CD8-positive, alpha-beta memory T cell (primary cell): ENCODE data around the gene CXCL5. TPM values are rescaled to one million over a fixed set of nuclear protein-coding genes. Genes with fewer than 3 reads are reported as not detected.
"Not testable (repeated sequence)": the region's sequence is repeated elsewhere in the genome, so short reads cannot be mapped to it uniquely, and the experiment has no call there.

Experiments
- CTCF ChIA-PET: fragments of 350-600 bp; sonication (Branson Sonifier 250); formaldehyde crosslinking; loops from one replicate; lab custom pipeline; 2021; ENCODE audit warnings: antibody characterized with exemption; lab: Charles Lee
- POLR2A ChIA-PET: fragments of 350-600 bp; sonication (Branson Sonifier 250); formaldehyde crosslinking; loops from one replicate; lab custom pipeline; 2021; ENCODE audit warnings: antibody characterized with exemption; lab: Charles Lee
- DNase-seq, 5 donors: peaks; one replicate each; pipeline versions ENCODE4 v3.0.0 to v3.0.0-alpha.2; 2020 to 2022; ENCODE audit warnings: mixed read lengths in 1 of 5
- H3K27ac ChIP-seq: one replicate; pipeline ENCODE4 v1.7.0; 2013; ENCODE audit warnings: low read depth, mild to moderate bottlenecking, low read length, moderate library complexity
- H3K27me3 ChIP-seq: 2 replicates; pipeline ENCODE4 v1.7.0; 2013; ENCODE audit warnings: low read length, mild to moderate bottlenecking; ENCODE audit not compliant: insufficient read depth, poor library complexity, severe bottlenecking
- H3K36me3 ChIP-seq: 2 replicates; pipeline ENCODE4 v1.7.0; 2013; ENCODE audit warnings: mild to moderate bottlenecking, low read length, moderate library complexity; ENCODE audit not compliant: insufficient read depth
- H3K4me1 ChIP-seq: 2 replicates; pipeline ENCODE4 v1.7.0; 2013; ENCODE audit warnings: mild to moderate bottlenecking, low read length, moderate library complexity; ENCODE audit not compliant: insufficient read depth
- H3K4me3 ChIP-seq: 2 replicates; pipeline ENCODE4 v1.7.0; 2013; ENCODE audit warnings: mild to moderate bottlenecking, low read length
- H3K9me3 ChIP-seq: 2 replicates; pipeline ENCODE4 v1.7.0; 2013; ENCODE audit warnings: mild to moderate bottlenecking, low read length
- H3K27ac Mint-ChIP-seq, 8 donors: one replicate each; pipeline ENCODE4 v1.8.0; 2020 to 2021; ENCODE audit warnings: mixed read lengths in 8 of 8, mild to moderate bottlenecking in 6 of 8, inconsistent platforms in 3 of 8, moderate library complexity in 3 of 8
- H3K27me3 Mint-ChIP-seq, 2 donors: one replicate each; pipeline ENCODE4 v1.8.0; 2020 to 2021; ENCODE audit warnings: mixed read lengths in 2 of 2, mild to moderate bottlenecking in 1 of 2, moderate library complexity in 1 of 2
- H3K36me3 Mint-ChIP-seq, 3 donors: one replicate each; pipeline ENCODE4 v1.8.0; 2020 to 2021; ENCODE audit warnings: mixed read lengths in 3 of 3, inconsistent platforms in 1 of 3, mild to moderate bottlenecking in 1 of 3
- H3K4me1 Mint-ChIP-seq, 3 donors: one replicate each; pipeline ENCODE4 v1.8.0; 2020 to 2021; ENCODE audit warnings: mixed read lengths in 3 of 3, inconsistent platforms in 1 of 3, mild to moderate bottlenecking in 1 of 3
- H3K4me3 Mint-ChIP-seq, 7 donors: one replicate each; pipeline ENCODE4 v1.8.0; 2020 to 2021; ENCODE audit warnings: mixed read lengths in 7 of 7, mild to moderate bottlenecking in 6 of 7, moderate library complexity in 4 of 7, inconsistent platforms in 2 of 7
- H3K9me3 Mint-ChIP-seq, 5 donors: one replicate each; pipeline ENCODE4 v1.8.0; 2020 to 2022; ENCODE audit warnings: mixed read lengths in 5 of 5, mild to moderate bottlenecking in 3 of 5, moderate library complexity in 2 of 5, inconsistent platforms in 1 of 5
- polyA plus RNA-seq: library from polyadenylated mRNA; unstranded; fragments of 300-500 nt; fragmentation: Illumina TruSeq; gene quantifications from one replicate; pipeline ENCODE4 v1.2.3, GENCODE V29; 2021
- total RNA-seq, 2 experiments: library from RNA; stranded (reverse); gene quantifications; one replicate each; pipeline ENCODE4 v1.2.3, GENCODE V29; 2021

Gene CXCL5
- total and polyA plus RNA-seq, 3 experiments from 2014 or later = not detected

- POLR2A ChIA-PET = no interaction called here
- Histone ChIP-seq H3K4me3 (no peak overlapping the region), H3K36me3 (no peaks in the 10 kb centered on the region), H3K4me1 (no peaks in the 10 kb centered on the region), H3K9me3 (no peaks in the 10 kb centered on the region), H3K27ac (no peak overlapping the region), H3K27me3 (no peaks in the 10 kb centered on the region)
- no peaks in the 10 kb centered on the region for H3K36me3 Mint-ChIP-seq
- no peak for DNase-seq
- CTCF ChIA-PET = no interaction called here
- H3K9me3 Mint-ChIP-seq = peaks cover 19 to 27% (median 20%) of the 10 kb centered on the region in 5 donors
- H3K27me3 Mint-ChIP-seq = no peaks in the 10 kb centered on the region
- no peaks in the 10 kb centered on the region for H3K4me1 Mint-ChIP-seq
- no peak overlapping the region for H3K4me3 Mint-ChIP-seq
- no peak overlapping the region for H3K27ac Mint-ChIP-seq
Observed at GRCh38 chr4:73962724-73963123, 35.8 kb downstream of the CXCL5 start.

GRCh38 chr4:73959041-73959440 is 39.4 kb downstream of the CXCL5 start:
- H3K27me3 Mint-ChIP-seq, POLR2A ChIA-PET, H3K4me3 ChIP-seq, CTCF ChIA-PET, H3K4me3 Mint-ChIP-seq, H3K36me3 ChIP-seq, H3K27ac Mint-ChIP-seq, H3K36me3 Mint-ChIP-seq, H3K4me1 Mint-ChIP-seq, H3K9me3 ChIP-seq, H3K27me3 ChIP-seq, DNase-seq, H3K27ac ChIP-seq, H3K4me1 ChIP-seq: not testable (repeated sequence)
- peaks cover 25 to 39% (median 33%) of the 10 kb centered on the region in 5 donors for H3K9me3 Mint-ChIP-seq

- Mint-ChIP-seq H3K36me3 (no peaks in the 10 kb centered on the region), H3K27ac (no peak overlapping the region), H3K9me3 (peaks cover 6 to 22% (median 12%) of the 10 kb centered on the region in 5 donors), H3K4me3 (no peak overlapping the region), H3K4me1 (no peaks in the 10 kb centered on the region), H3K27me3 (peaks cover 0 to 2% of the 10 kb centered on the region in 2 donors)
- POLR2A ChIA-PET = no interaction called here
- Histone ChIP-seq H3K4me1 (no peaks in the 10 kb centered on the region), H3K27ac (no peak overlapping the region), H3K9me3 (no peaks in the 10 kb centered on the region), H3K36me3 (no peaks in the 10 kb centered on the region), H3K27me3 (no peaks in the 10 kb centered on the region), H3K4me3 (no peak overlapping the region)
- no peak for DNase-seq
- CTCF ChIA-PET = no interaction called here
Observed at GRCh38 chr4:73952352-73952751, 46.1 kb downstream of the CXCL5 start.

- H3K27me3 ChIP-seq, H3K36me3 Mint-ChIP-seq, H3K27ac ChIP-seq, CTCF ChIA-PET, H3K27ac Mint-ChIP-seq, H3K36me3 ChIP-seq, H3K4me3 ChIP-seq, H3K27me3 Mint-ChIP-seq, H3K4me1 Mint-ChIP-seq, H3K4me1 ChIP-seq, H3K4me3 Mint-ChIP-seq, H3K9me3 ChIP-seq, DNase-seq, POLR2A ChIA-PET: not testable (repeated sequence)
- H3K9me3 Mint-ChIP-seq = peaks cover 1 to 16% (median 9%) of the 10 kb centered on the region in 5 donors
Observed at GRCh38 chr4:73950376-73950920, 48.0 kb downstream of the CXCL5 start.

- Mint-ChIP-seq H3K4me3 (no peak overlapping the region), H3K4me1 (no peaks in the 10 kb centered on the region), H3K9me3 (peaks cover under 1 to 10% (median 3%) of the 10 kb centered on the region in 5 donors), H3K36me3 (no peaks in the 10 kb centered on the region), H3K27ac (no peak overlapping the region), H3K27me3 (peaks cover 4 to 14% of the 10 kb centered on the region in 2 donors)
- H3K27me3 ChIP-seq = no peaks in the 10 kb centered on the region
- ChIA-PET CTCF (no interaction called here), POLR2A (no interaction called here)
- no peak overlapping the region for H3K27ac ChIP-seq
- H3K4me1 ChIP-seq = no peaks in the 10 kb centered on the region
- H3K4me3 ChIP-seq = no peak overlapping the region
- no peaks in the 10 kb centered on the region for H3K36me3 ChIP-seq
- no peak for DNase-seq
- H3K9me3 ChIP-seq = no peaks in the 10 kb centered on the region
Observed at GRCh38 chr4:73948990-73949706, 49.3 kb downstream of the CXCL5 start.

- DNase-seq = no peak
- H3K4me3 Mint-ChIP-seq = no peak overlapping the region
- H3K36me3 ChIP-seq = no peaks in the 10 kb centered on the region
- H3K4me1 Mint-ChIP-seq = no peaks in the 10 kb centered on the region
- no peaks in the 10 kb centered on the region for H3K27me3 ChIP-seq
- H3K27ac Mint-ChIP-seq = no peak overlapping the region
- H3K4me1 ChIP-seq = no peaks in the 10 kb centered on the region
- peaks cover 3 to 20% of the 10 kb centered on the region in 2 donors for H3K27me3 Mint-ChIP-seq
- no peaks in the 10 kb centered on the region for H3K36me3 Mint-ChIP-seq
- H3K4me3 ChIP-seq = no peak overlapping the region
- H3K9me3 Mint-ChIP-seq = peaks cover 0 to 9% (median 3%) of the 10 kb centered on the region in 5 donors
- CTCF ChIA-PET = no interaction called here
- no peak overlapping the region for H3K27ac ChIP-seq
- POLR2A ChIA-PET = no interaction called here
- no peaks in the 10 kb centered on the region for H3K9me3 ChIP-seq
Observed at GRCh38 chr4:73948291-73948690, 50.2 kb downstream of the CXCL5 start.

GRCh38 chr4:73947239-73947985 is 51.1 kb downstream of the CXCL5 start:
- Histone ChIP-seq H3K4me3 (no peak overlapping the region), H3K27ac (no peak overlapping the region), H3K9me3 (no peaks in the 10 kb centered on the region), H3K4me1 (no peaks in the 10 kb centered on the region), H3K27me3 (no peaks in the 10 kb centered on the region), H3K36me3 (no peaks in the 10 kb centered on the region)
- POLR2A ChIA-PET = no interaction called here
- Mint-ChIP-seq H3K9me3 (peaks cover 0 to 6% (median 3%) of the 10 kb centered on the region in 5 donors), H3K27me3 (peaks cover 3 to 24% of the 10 kb centered on the region in 2 donors), H3K4me1 (no peaks in the 10 kb centered on the region), H3K36me3 (no peaks in the 10 kb centered on the region), H3K27ac (no peak overlapping the region), H3K4me3 (no peak overlapping the region)
- DNase-seq = no peak
- CTCF ChIA-PET = interaction anchor here (0.9 kb wide), 1 partner anchor 20 kb away, joined by 3 read pairs; no protein-coding TSS in a partner anchor
